GM19467 (cell line): Measurements from ENCODE around the gene ASAH2.
"Not testable (repeated sequence)": the region's sequence is repeated elsewhere in the genome, so short reads cannot be mapped to it uniquely, and the experiment has no call there.

ENCODE experiments used
- ATAC-seq: cut with Tn5 transposase; IDR thresholded peaks from one replicate; pipeline ENCODE4 v1.9.1; 2021; ENCODE audit warnings: mild to moderate bottlenecking, moderate library complexity; ENCODE audit not compliant: unreplicated experiment

Gene ASAH2

GRCh38 chr10:50251394-50251793 lies at the start of gene ASAH2:
TSS of gene ASAH2 (minus strand) at chr10:50251516. CDS start at chr10:50248610, 2,906 bp downstream.
- ATAC-seq, result no peak

DNA sequence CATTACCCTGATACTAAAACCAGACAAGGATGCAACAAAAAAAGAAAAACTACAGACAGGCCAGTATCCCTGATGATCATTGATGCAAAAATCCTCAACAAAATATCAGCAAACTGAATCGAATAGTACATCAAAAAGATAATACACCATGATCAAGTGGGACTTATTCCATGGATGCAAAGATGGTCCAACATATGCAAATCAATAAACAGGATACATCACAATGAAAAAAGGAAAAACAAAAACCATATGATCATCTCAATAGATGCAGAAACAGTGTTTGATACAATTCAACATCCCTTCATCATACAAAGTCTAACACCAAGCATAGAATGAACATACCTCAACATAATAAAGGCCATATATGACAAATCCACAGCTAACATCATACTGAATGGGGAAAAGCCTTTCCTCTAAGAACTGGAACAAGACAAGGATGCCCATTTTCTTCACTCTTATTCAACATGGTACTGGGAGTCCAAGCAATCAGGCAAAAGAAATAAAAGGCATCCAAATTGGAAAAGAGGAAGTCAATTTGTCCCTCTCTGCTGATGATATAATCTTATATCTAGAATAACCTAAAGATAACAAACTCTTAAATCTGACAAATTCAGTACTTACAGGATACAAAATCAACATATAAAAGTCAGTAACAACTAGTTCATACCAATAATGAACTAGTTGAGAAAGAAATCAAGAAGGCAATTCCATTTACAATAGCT lies 48.8 kb upstream of the ASAH2 start:
- no peak for ATAC-seq

- ATAC-seq, result no peak
Measured at GRCh38 chr10:50295367-50295766, 44.1 kb upstream of the ASAH2 start.

DNA sequence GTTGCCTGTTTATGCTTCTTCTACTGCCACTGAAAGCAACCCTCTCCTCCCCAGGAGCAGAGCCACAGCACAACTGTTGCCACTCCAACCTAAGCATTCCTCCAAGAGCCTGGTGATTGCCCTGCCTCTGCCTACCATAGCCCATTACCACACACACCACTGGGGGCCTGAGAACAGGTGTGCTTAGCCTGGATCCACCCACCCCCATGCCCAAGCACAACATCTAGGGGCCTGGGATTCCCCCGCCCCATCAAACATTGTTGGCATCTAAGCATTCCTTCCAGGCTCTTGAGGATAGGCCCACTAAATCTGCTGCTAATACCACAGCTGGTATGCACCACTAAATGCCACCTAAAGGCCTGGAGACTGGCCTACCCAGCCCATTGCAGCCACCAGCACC lies 43.3 kb upstream of the ASAH2 start:
- no peak for ATAC-seq

- ATAC-seq, result no peak
Measured at GRCh38 chr10:50293513-50294313, 42.4 kb upstream of the ASAH2 start.

DNA sequence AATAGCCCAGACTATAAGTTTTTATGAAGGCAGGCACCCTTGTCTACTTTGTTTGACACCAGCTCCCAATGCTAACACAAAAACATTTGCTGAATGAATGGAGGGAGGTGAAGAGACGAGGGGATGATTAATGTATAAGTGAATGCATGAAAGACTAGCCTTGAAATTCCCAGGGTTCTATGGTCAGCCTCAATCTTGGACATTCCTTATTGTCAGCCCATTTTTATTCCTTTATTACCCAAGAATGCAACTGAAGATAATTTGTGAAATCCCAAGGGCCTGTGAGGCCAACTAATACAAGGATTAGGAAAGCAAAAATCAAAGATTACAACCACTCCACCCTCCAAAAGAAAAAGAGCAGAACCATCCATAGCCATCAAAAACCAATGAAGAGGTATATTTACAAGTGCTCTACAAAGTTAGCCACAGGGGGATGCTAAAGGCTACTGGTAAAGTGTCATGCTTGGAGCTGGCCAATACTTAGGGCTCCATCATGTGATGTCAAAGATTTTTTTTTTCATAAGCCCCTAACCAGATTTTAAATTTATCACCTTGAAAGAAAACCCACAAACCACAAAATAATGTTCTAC lies 40.0 kb upstream of the ASAH2 start:
- no peak for ATAC-seq

- no peak for ATAC-seq
Measured at GRCh38 chr10:50289196-50289595, 37.9 kb upstream of the ASAH2 start.

- no peak for ATAC-seq
Measured at GRCh38 chr10:50286996-50287803, 35.9 kb upstream of the ASAH2 start.

GRCh38 chr10:50286517-50286916 lies 35.2 kb upstream of the ASAH2 start:
- no peak for ATAC-seq

GRCh38 chr10:50281967-50282522 lies 30.7 kb upstream of the ASAH2 start:
- ATAC-seq, result no peak

DNA sequence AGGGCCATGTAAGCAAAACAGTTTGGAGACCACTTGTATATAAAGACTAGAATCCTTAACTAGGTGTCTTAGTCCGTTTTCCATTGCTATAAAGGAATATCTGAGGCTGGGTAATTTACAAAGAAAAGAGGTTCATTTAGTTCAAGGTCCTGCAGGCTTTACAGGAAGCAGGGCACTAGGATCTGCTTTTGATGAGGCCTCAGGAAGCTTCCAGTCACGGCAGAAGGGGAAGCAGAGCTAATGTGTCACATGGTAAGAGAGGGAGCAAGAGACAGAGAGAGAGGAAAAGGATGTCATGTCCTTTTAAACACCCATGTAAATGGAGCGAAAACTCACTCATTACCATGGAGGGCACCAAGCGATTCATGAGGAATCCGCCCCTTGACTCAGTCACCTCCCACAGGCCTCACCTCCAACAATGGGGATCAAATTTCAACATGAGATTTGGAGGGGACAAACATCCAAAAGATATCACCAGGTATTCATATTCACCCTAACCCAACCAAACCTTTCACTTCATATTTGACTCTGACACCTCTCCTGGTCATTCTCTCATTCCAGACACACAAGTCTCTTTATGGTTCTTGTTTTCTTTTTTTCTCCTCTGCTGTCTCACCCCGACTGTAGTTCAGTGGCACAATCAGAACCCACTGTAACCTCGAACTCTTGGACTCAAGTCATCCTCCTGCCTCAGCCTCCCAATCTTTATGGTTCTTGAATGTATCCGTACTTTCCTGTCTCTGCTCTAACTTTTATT lies 30.1 kb upstream of the ASAH2 start:
- ATAC-seq, result no peak

- ATAC-seq, result no peak
Measured at GRCh38 chr10:50280049-50280841, 28.9 kb upstream of the ASAH2 start.

GRCh38 chr10:50279489-50279888 lies 28.2 kb upstream of the ASAH2 start:
- no peak for ATAC-seq

GRCh38 chr10:50275650-50276235 lies 24.4 kb upstream of the ASAH2 start:
- no peak for ATAC-seq

DNA sequence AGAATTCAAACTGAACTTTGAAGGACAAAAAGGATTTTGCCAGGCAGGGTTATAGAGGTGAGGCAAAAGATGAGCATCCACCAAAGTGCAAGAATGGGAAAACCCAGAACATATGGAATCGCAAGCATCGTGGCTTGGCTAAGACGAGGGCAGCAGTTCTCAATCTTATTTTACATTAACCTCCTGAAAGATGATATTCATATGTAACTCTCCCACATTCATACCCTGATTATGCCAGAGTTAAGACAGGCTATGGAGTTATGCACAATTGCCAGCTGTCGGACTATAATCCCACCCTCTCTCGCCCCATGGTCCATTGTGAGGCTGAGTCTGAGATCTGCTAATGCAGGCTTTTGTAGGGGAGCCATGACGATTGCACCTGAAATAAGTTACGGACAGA lies 21.2 kb upstream of the ASAH2 start:
- no peak for ATAC-seq

DNA sequence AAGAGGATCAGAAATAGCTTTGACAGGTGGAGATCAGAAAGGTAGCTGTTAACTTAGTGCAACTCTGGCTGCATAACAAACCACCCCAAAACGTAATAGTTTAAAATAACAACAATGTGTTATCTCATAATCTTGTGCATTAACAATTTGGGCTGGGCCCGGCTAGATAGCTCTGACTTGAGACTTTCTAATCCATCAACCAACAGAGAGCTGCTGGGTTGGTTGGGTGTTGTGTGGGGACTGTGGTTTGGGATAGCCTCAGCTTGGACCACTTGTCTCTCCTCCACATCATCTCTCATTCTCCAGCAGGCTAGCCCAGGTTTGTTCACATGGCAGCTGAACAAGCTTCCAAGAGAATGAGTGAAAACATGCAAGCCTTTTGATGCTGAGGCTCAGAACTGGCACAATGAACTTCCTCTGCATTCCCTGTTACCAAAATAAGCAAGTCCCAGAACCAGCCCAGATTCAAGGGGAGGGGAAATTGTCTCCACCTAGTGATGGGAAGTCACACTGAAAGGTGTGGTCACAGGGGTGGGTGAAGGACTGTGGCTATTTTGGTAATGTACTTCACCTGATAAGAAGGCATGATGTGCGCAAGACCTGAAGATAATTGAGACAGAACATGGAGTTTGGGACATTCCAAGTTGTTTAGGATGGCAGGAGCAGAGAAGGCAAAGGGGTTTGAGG lies 20.4 kb upstream of the ASAH2 start:
- no peak for ATAC-seq

- not testable (repeated sequence) for ATAC-seq
Measured at GRCh38 chr10:50267877-50268276, 16.6 kb upstream of the ASAH2 start.

DNA sequence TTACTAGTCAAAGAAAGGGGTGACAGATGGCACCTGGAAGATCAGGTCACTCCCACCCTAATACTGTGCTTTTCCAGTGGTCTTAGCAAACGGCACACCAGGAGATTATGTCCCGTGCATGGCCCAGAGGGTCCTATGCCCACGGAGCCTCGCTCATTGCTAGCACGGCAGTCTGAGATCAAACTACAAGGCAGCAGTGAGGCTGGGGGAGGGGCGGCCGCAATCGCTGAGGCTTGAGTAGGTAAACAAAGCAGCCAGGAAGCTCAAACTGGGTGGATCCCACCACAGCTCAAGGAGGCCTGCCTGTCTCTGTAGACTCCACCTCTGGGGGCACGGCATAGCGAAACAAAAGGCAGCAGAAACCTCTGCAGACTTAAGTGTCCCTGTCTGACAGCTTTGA lies 11.3 kb upstream of the ASAH2 start:
- ATAC-seq, result not testable (repeated sequence)
